ENCODE data around the gene PDE10A.

The PDE10A gene

DNA sequence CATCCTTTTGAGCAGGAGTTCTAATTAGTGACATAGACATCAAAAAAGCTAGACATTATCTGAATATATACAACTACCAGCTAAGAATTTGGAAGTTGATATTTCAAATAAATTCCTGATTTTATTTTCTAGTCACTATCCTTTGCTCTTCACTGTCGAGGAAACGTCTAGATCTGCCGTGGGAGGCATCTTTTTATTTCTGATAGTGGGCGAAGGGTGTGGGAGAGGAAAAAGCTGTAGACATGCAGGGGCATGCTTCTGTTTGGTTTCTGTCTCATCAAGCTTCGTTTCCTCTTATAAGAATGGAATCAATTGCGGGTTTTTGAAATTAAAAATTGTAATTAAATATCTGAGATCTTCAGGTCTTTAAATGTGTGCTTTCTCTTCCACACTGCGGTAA lies 337.4 kb downstream of the PDE10A start:
- no peak for DNase-seq

GRCh38 chr6:165321555-165322145 lies 341.4 kb downstream of the PDE10A start:
- no peak for DNase-seq

- no peak for DNase-seq
These were observed 341.9 kb downstream of the PDE10A start for GRCh38 chr6:165321150-165321549.

DNA sequence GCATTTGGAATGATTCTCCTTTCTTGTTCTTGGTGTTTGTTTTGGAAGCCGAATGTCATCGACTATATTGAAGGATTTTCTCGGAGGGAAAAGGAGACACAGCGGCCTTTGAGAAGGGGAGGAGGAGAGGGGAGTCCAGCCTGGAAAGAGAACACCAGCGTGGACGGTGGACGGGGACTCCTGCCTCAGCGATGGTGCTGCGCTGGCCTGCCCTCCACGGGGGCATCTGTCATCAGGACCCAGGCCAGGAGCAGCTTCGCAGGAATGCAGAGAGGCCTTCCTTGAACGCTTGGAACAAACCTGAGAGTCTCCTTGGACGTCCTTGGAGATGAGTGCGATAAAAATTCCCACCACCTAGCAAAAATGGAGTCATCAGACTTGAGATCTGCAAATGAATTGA lies 345.3 kb downstream of the PDE10A start:
- DNase-seq, result no peak

DNA sequence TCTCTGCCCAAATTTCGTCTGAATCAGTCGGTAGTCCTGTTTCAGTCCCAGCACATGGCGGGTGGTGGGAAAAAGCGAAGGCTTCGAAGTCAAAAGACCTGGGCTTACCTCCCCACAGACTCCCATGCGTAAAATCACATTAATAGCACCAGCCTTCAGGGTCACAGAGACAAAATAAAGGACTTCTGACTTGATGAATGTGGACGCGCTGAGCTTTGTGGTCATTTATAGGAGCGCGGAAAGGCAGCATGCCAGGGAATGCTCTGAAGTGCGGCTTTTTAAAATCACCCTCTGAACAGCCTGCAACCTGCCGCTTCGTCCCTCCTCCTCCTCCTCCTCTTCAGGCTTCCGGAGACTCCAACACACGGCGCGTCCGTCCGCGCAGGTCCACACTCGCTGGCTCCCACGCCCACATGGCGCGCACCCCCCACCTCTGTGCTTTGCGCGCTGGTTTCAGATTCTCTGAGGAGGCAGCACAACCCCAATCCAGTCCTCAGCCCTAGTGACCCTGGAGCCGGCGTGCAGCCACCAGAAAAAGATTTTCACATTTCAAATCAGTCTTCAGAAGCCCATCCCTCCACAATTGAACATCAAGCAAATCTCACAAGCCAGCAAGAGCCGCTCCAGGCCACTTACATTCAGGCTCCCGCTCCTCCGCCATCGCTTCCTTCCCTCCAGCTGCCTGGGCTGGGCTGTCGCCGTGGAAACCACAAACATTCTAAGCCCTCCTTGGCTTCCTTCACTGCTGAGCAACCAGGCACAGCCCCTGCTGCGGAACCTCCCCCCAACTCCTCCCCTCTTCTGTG lies 353.9 kb downstream of the PDE10A start, which contains the start of gene C6orf118:
Gene C6orf118 (minus strand): TSS at position 680 of the 806 bp plus-strand sequence. CDS start 19 bp downstream, at position 661.
- DNase-seq, result no peak

DNA sequence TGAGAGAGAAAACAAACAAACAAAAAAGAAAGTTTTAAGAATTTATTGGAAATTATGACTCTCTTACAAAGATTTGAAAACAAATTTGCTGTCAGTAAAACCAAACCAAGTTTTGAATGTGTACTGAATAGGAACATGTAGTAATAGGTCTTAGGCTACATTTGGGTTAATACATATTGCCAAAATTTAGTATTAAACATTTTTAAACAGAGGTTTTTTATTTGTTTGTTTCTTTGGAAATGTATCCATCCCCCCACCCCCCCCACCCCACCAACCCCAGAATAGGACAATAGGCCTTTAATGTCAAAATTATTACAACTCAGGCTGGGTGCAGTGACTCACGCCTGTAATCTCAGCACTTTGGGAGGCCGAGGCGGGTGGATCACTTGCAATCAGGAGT lies 356.1 kb downstream of the PDE10A start:
- no peak for DNase-seq

DNA sequence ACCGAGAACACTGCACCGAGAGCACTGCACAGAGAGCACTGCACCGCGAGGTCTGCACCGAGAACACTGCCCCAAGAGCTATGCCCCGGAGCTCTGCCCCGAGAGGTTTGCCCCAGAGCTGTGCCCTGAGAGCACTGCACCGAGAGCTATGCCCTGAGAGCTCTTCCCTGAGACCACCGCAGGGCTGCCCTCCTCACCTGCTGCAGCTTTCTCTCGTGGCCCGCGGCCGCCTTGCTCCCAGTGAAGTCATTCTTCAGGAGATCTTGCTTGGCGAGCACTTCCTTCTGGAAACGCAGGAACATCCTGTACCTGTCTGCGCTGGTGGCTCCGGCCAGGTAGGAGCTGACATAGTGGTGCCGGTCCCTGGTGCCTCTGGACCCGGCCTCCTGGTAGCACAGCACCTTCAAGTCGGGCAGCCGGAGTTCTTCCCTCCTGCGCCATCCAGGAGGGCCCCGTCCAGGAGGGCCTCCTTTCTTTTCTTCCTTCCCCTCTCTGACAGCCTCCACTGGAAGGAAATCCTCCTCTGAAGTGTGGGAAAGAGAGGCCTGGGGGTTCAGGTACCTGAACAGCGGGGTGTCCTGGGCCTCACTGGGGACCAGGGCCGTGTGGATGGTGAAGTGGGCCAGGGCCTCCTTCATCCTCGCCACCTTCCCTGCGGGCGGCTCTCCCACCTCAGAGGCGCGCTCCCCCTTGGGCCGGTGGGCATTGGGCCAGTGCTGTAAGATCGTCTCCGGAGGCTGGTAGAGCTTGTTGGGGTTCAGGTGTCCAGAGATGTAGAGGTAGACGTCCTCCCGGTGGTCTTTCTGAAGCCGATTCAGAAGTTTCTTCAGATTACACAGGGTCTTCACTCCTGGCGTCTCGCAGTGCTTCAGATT lies 361.4 kb downstream of the PDE10A start:
- no peak for DNase-seq

DNA sequence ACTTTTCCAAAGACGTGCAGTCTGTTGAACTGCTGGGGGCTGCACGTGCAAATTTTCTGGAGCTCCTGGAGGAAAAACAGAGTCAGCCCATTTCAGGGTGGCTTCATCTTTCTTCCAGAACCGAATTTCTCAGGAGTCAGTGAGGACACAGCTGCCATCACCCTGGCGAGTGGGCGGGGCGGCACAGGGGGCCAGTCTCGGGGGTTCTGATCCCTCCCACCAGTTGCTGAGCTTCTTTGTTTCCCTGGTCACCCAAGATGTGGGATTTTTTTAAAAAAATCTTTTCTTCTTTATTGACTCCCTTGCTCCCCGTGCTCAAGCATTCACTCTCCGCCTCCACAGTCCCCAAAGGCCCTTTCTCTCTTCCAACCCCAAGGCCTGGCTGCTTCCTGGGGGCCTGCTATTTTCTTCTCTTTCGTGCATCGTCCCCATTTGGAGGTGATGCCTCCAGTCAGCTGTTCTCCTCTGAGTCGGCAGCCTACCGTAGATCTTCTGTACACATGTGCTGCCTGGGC lies 362.6 kb downstream of the PDE10A start:
- DNase-seq, result no peak

DNA sequence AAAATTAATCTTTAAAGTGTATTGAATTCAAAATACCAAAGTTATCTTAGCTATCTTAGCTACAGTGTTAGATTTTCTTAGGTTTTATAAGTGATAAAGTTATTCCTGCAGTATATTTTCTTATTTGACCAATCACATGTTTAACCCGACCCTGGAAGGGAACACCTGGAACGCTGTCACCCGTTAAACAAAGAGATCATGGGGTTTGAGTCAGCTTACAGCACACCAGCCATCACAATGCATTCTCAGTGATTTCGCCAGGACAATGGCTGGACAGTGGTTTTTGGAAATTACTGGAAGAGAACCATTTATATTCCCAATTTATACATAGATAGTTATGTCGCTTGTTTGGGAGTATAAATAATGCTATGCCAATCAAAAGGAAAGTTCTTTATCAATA lies 364.2 kb downstream of the PDE10A start:
- DNase-seq, result no peak

GRCh38 chr6:165298402-165298801 lies 364.6 kb downstream of the PDE10A start:
- no peak for DNase-seq

DNA sequence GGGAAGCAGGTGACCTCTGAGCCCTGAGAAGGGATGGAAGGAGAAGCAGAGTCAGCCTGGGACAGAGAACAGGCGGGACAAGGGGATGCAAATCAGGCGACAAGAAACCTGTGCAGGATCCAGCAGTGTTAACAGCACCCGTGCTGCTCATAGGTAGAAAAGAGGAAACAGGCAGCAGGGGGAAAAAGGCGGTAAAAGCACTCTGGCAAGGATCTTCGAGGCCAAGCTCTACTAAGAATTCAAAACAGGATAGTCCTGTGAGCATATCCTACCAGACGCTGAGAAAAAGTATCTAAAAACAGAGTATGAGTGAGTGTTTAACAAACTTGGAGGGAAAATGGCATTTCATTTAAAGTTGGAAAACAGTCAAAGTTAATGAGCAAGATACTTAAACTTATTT lies 370.4 kb downstream of the PDE10A start:
- DNase-seq, result no peak
